Measurements from ENCODE around the gene ACOX1. TPM values are rescaled to one million over a fixed set of nuclear protein-coding genes. Genes with fewer than 3 reads are reported as not detected.

Gene ACOX1
- polyA plus RNA-seq, 3 donors: 21.6 to 49.7 (median 49.2) TPM

GRCh38 chr17:75927286-75927922 is 51.6 kb downstream of the ACOX1 start:
- Histone ChIP-seq H4K20me1 (ENCODE audit: insufficient read depth, low read length) (no peaks in the 10 kb centered on the region), H3K4me2 (replicated peaks; ENCODE audit: extremely low read depth, low read length, poor library complexity, severe bottlenecking) (no peak overlapping the region), H3K79me2 (ENCODE audit: insufficient read depth, low read length) (no peaks in the 10 kb centered on the region), H3K4me1 (ENCODE audit: control insufficient read depth in 1 of 2, insufficient read depth in 2 of 2, low read length in 2 of 2) (peaks cover 0 to 8% of the 10 kb centered on the region in 2 donors), H3K9ac (ENCODE audit: insufficient read depth, low read length, poor library complexity, severe bottlenecking) (no peak overlapping the region), H2AFZ (ENCODE audit: insufficient read depth, low read depth, low read length, poor library complexity, severe bottlenecking) (peak overlapping the region; percentile 68), H3K9me3 (replicated peaks in 1 of 2; ENCODE audit: control insufficient read depth in 1 of 2, insufficient read depth in 1 of 2, low read length in 2 of 2) (no peaks in the 10 kb centered on the region), H3K27ac (ENCODE audit: low read depth in 1 of 2, low read length in 2 of 2) (no peak overlapping the region), H3K36me3 (replicated peaks in 1 of 2; ENCODE audit: control insufficient read depth in 1 of 2, insufficient read depth in 2 of 2, low read length in 2 of 2) (no peaks in the 10 kb centered on the region), H3K4me3 (replicated peaks in 1 of 3; ENCODE audit: low read depth in 2 of 3, low read length in 3 of 3) (no peak overlapping the region), H3K27me3 (ENCODE audit: control insufficient read depth in 2 of 2, insufficient read depth in 2 of 2, low read length in 2 of 2) (no peaks in the 10 kb centered on the region)
- 56% methylated on average over 2 of the region's 6 CpGs for WGBS (ENCODE audit: insufficient coverage)
- Mint-ChIP-seq H3K4me3 (no peak overlapping the region), H3K27ac (peak overlapping the region in 1 of 7 donors; percentile 35), H3K27me3 (ENCODE audit: low read depth in 3 of 3) (peaks cover 0 to 1% (median 0%) of the 10 kb centered on the region in 3 donors), H3K36me3 (no peaks in the 10 kb centered on the region), H3K4me1 (peaks cover 8% of the 10 kb centered on the region), H3K9me3 (no peaks in the 10 kb centered on the region)
- peak; percentile 66 for TF ChIP-seq CTCF (IDR thresholded peaks at IDR 0.05)
- intact Hi-C loops (cut with micrococcal nuclease): no loop called here
- peak; percentile 32 to 53 (median 35) for DNase-seq

GRCh38 chr17:75926456-75926855 is 52.5 kb downstream of the ACOX1 start:
- DNase-seq: no peak
- no peaks in the 10 kb centered on the region for H3K79me2 ChIP-seq (ENCODE audit: insufficient read depth, low read length)
- no peaks in the 10 kb centered on the region for H3K36me3 Mint-ChIP-seq
- H3K4me3 Mint-ChIP-seq: no peak overlapping the region
- peaks cover 8% of the 10 kb centered on the region for H3K4me1 Mint-ChIP-seq
- no peak overlapping the region for H3K27ac Mint-ChIP-seq
- no peak overlapping the region for H3K4me3 ChIP-seq (replicated peaks in 1 of 3; ENCODE audit: low read depth in 2 of 3, low read length in 3 of 3)
- intact Hi-C loops (cut with micrococcal nuclease): no loop called here
- no peaks in the 10 kb centered on the region for H3K36me3 ChIP-seq (replicated peaks in 1 of 2; ENCODE audit: control insufficient read depth in 1 of 2, insufficient read depth in 2 of 2, low read length in 2 of 2)
- no peaks in the 10 kb centered on the region for H3K9me3 Mint-ChIP-seq
- H3K4me1 ChIP-seq (ENCODE audit: control insufficient read depth in 1 of 2, insufficient read depth in 2 of 2, low read length in 2 of 2): peaks cover 0 to 8% of the 10 kb centered on the region in 2 donors
- no peak overlapping the region for H3K9ac ChIP-seq (ENCODE audit: insufficient read depth, low read length, poor library complexity, severe bottlenecking)
- 84% methylated on average over 2 of the region's 4 CpGs for WGBS (ENCODE audit: insufficient coverage)
- no peak for TF ChIP-seq CTCF (IDR thresholded peaks at IDR 0.05)
- no peaks in the 10 kb centered on the region for H4K20me1 ChIP-seq (ENCODE audit: insufficient read depth, low read length)
- no peak overlapping the region for H2AFZ ChIP-seq (ENCODE audit: insufficient read depth, low read depth, low read length, poor library complexity, severe bottlenecking)
- H3K27me3 ChIP-seq (ENCODE audit: control insufficient read depth in 2 of 2, insufficient read depth in 2 of 2, low read length in 2 of 2): no peaks in the 10 kb centered on the region
- H3K27me3 Mint-ChIP-seq (ENCODE audit: low read depth in 3 of 3): peaks cover 0 to 3% (median 0%) of the 10 kb centered on the region in 3 donors
- no peak overlapping the region for H3K27ac ChIP-seq (ENCODE audit: low read depth in 1 of 2, low read length in 2 of 2)
- H3K4me2 ChIP-seq (replicated peaks; ENCODE audit: extremely low read depth, low read length, poor library complexity, severe bottlenecking): no peak overlapping the region
- no peaks in the 10 kb centered on the region for H3K9me3 ChIP-seq (replicated peaks in 1 of 2; ENCODE audit: control insufficient read depth in 1 of 2, insufficient read depth in 1 of 2, low read length in 2 of 2)
